ENCODE results near the gene PRIMA1.

GRCh38 chr14:93705513-93706156 is 82.7 kb downstream of the PRIMA1 start:
- TF ChIP-seq, protein P1, sequence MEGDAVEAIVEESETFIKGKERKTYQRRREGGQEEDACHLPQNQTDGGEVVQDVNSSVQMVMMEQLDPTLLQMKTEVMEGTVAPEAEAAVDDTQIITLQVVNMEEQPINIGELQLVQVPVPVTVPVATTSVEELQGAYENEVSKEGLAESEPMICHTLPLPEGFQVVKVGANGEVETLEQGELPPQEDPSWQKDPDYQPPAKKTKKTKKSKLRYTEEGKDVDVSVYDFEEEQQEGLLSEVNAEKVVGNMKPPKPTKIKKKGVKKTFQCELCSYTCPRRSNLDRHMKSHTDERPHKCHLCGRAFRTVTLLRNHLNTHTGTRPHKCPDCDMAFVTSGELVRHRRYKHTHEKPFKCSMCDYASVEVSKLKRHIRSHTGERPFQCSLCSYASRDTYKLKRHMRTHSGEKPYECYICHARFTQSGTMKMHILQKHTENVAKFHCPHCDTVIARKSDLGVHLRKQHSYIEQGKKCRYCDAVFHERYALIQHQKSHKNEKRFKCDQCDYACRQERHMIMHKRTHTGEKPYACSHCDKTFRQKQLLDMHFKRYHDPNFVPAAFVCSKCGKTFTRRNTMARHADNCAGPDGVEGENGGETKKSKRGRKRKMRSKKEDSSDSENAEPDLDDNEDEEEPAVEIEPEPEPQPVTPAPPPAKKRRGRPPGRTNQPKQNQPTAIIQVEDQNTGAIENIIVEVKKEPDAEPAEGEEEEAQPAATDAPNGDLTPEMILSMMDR (IDR thresholded peaks at IDR 0.05): no peak
- no peak for TF ChIP-seq EP300 (IDR thresholded peaks at IDR 0.05)
- TF ChIP-seq POLR2A (IDR thresholded peaks at IDR 0.05): no peak
